B cell (primary cell): Measurements from ENCODE around the gene KLHL36. TPM values are rescaled to one million over a fixed set of nuclear protein-coding genes. Genes with fewer than 3 reads are reported as not detected.

Experiments
- ATAC-seq: fragments of 200-7000 bp; cut with Tn5 transposase; one replicate; pipeline ENCODE4 v1.10.0; 2021; ENCODE audit warnings: low read depth, mild to moderate bottlenecking, moderate number of reproducible peaks, moderate library complexity
- CTCF ChIA-PET: fragments of 350-600 bp; sonication (Branson Sonifier 250); formaldehyde crosslinking; loops from one replicate; lab custom pipeline; 2021; ENCODE audit warnings: antibody characterized with exemption, inconsistent platforms; lab: Charles Lee
- POLR2A ChIA-PET: fragments of 350-600 bp; sonication (Branson Sonifier 250); formaldehyde crosslinking; loops from one replicate; lab custom pipeline; 2021; ENCODE audit warnings: antibody characterized with exemption; lab: Charles Lee
- DNase-seq: peaks from one replicate; pipeline ENCODE4 v3.0.0; 2013
- H2AFZ ChIP-seq: 2 replicates; pipeline ENCODE4 v1.6.1; 2012; ENCODE audit warnings: mild to moderate bottlenecking, low read depth, low read length; ENCODE audit not compliant: insufficient read depth, poor library complexity, severe bottlenecking
- H3K27ac ChIP-seq, 2 donors: 1 replicate in 1 of 2; 2 replicates in 1 of 2; pipeline ENCODE4 v1.5.1; 2012 to 2013; ENCODE audit warnings: low read length in 2 of 2, mild to moderate bottlenecking in 2 of 2, moderate library complexity in 1 of 2
- H3K27me3 ChIP-seq, 4 experiments: fragments of 200-600 bp in 1 of 4; sonication (generic) in 1 of 4; replicated peaks in 1 of 4; 1 replicate in 2 of 4; 2 replicates in 2 of 4; pipeline versions ENCODE4 v1.6.1 to v1.7.0; 2013 to 2016; ENCODE audit warnings: low read length in 3 of 4, mild to moderate bottlenecking in 2 of 4, mixed read lengths in 1 of 4, moderate library complexity in 1 of 4; ENCODE audit not compliant: insufficient read depth in 4 of 4, control insufficient read depth in 3 of 4; ENCODE audit errors: control extremely low read depth in 1 of 4
- H3K36me3 ChIP-seq, 2 experiments: replicated peaks in 1 of 2; 1 replicate in 1 of 2; 2 replicates in 1 of 2; pipeline versions ENCODE4 v1.6.1 to v1.7.1; 2013; ENCODE audit warnings: low read length in 1 of 2; ENCODE audit not compliant: insufficient read depth in 2 of 2, control insufficient read depth in 1 of 2; ENCODE audit errors: control extremely low read depth in 1 of 2, extremely low read depth in 1 of 2
- H3K4me1 ChIP-seq, 2 donors: fragments of 200-600 bp in 1 of 2; sonication (generic) in 1 of 2; 1 replicate in 1 of 2; 2 replicates in 1 of 2; pipeline versions ENCODE4 v1.5.1 to v1.6.1; 2013 to 2017; ENCODE audit warnings: low read length in 2 of 2; ENCODE audit not compliant: control insufficient read depth in 2 of 2, insufficient read depth in 2 of 2
- H3K4me2 ChIP-seq: replicated peaks from 2 replicates; pipeline ENCODE3; 2012; ENCODE audit warnings: mild to moderate bottlenecking, low read depth, low read length; ENCODE audit not compliant: poor library complexity, severe bottlenecking
- H3K4me3 ChIP-seq, 5 experiments: fragments of 200-600 bp in 1 of 5; sonication (generic) in 1 of 5; 1 replicate in 3 of 5; 2 replicates in 2 of 5; pipeline versions ENCODE4 v1.5.1 to v1.7.0; 2011 to 2016; ENCODE audit warnings: low read length in 4 of 5, mild to moderate bottlenecking in 4 of 5, low read depth in 2 of 5, control low read depth in 1 of 5, moderate library complexity in 1 of 5; ENCODE audit not compliant: insufficient read depth in 1 of 5; ENCODE audit errors: control extremely low read depth in 1 of 5, extremely low read depth in 1 of 5
- H3K79me2 ChIP-seq: fragments of 200-600 bp; sonication (generic); one replicate; pipeline ENCODE4 v1.6.0; 2016; ENCODE audit warnings: low read length; ENCODE audit not compliant: control insufficient read depth, insufficient read depth
- H3K9ac ChIP-seq: fragments of 200-600 bp; sonication (generic); 2 replicates; pipeline ENCODE4 v1.6.1; 2017; ENCODE audit warnings: mild to moderate bottlenecking, low read length, moderate library complexity
- H3K9me3 ChIP-seq, 3 donors: one replicate each; pipeline versions ENCODE4 v1.6.1 to v1.7.1; 2013; ENCODE audit warnings: low read length in 2 of 3; ENCODE audit not compliant: control insufficient read depth in 2 of 3, insufficient read depth in 1 of 3; ENCODE audit errors: control extremely low read depth in 1 of 3
- H4K20me1 ChIP-seq: 2 replicates; pipeline ENCODE4 v1.6.0; 2012; ENCODE audit warnings: mild to moderate bottlenecking, low read length; ENCODE audit not compliant: insufficient read depth, control insufficient read depth, poor library complexity, severe bottlenecking
- H3K27ac Mint-ChIP-seq: one replicate; pipeline ENCODE4 v1.8.0; 2021; ENCODE audit warnings: mixed read lengths
- H3K27me3 Mint-ChIP-seq: one replicate; pipeline ENCODE4 v1.8.0; 2021; ENCODE audit warnings: mixed read lengths
- H3K4me1 Mint-ChIP-seq: one replicate; pipeline ENCODE4 v1.8.0; 2021; ENCODE audit warnings: mixed read lengths
- H3K4me3 Mint-ChIP-seq: one replicate; pipeline ENCODE4 v1.8.0; 2021; ENCODE audit warnings: mixed read lengths
- H3K9me3 Mint-ChIP-seq: one replicate; pipeline ENCODE4 v1.8.0; 2022; ENCODE audit warnings: mixed read lengths; ENCODE audit not compliant: insufficient read depth
- EZH2 ChIP-seq: IDR thresholded peaks from 2 replicates; pipeline ENCODE4 v1.6.1; 2012; ENCODE audit warnings: borderline replicate concordance, low read depth, mild to moderate bottlenecking, moderate library complexity, low read length; ENCODE audit not compliant: insufficient read depth, poor library complexity, severe bottlenecking
- WGBS: methylation state at CpG from one replicate; pipeline ENCODE4 v1.1.5; 2013; ENCODE audit warnings: missing lambda C conversion rate; ENCODE audit not compliant: insufficient coverage; 5-methylcytosine and 5-hydroxymethylcytosine counted together
- intact Hi-C: fragments of 100-400 bp; cut with micrococcal nuclease; formaldehyde crosslinking; loops from one replicate; pipeline ENCODE4 v1.10.0; 2022
- polyA plus RNA-seq: library from polyadenylated mRNA; depleted of rRNA; stranded (reverse); fragments of >200 nt; gene quantifications from 2 replicates; pipeline ENCODE4 v1.2.3, GENCODE V29; 2012
- total RNA-seq, 2 donors: library from RNA; stranded (reverse); fragments of 120-200 nt in 1 of 2; gene quantifications; 1 replicate in 1 of 2; 2 replicates in 1 of 2; pipeline versions ENCODE4 v1.2.3 to v1.2.4, GENCODE V29; 2013 to 2022
- TF ChIP-seq, protein P1 (sequence below): fragments of 200-600 bp; IDR thresholded peaks from one replicate; pipeline ENCODE4 v1.8.0; 2022; ENCODE audit warnings: antibody characterized with exemption, mild to moderate bottlenecking

KLHL36 gene
- total and polyA plus RNA-seq, 2 donors (not counting 1 experiment from before 2014, with no cell fraction given), result 90.3 to 135 TPM

DNA sequence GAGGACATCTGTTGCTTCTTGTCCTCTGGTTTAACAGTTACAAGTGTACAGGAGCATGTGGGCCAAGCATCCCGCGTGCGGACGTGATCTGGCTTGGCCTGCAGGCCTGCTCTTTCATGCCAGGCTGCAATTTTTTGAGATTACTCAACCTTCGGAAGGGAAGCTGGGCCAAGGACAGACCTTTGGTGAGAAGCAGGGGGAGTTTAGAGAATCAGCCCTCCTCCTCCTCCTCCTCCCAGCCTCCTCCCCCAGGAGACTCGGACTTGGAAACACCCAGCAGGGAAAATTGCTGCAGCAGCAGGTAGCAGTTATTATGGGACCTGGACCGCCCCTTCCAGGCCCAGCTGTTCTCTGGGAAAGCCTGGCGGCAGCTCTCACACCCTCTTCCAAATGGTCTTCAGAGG is 5.1 kb upstream of the KLHL36 start:
- H3K4me3 ChIP-seq, result no peak overlapping the region
- no peaks in the 10 kb centered on the region for H3K9me3 ChIP-seq
- peak overlapping the region; percentile 58 for H3K4me3 Mint-ChIP-seq
- H3K36me3 ChIP-seq, result no peaks in the 10 kb centered on the region
- H3K27me3 ChIP-seq, result no peaks in the 10 kb centered on the region
- CTCF ChIA-PET, result interaction anchor here (1.0 to 8.5 kb wide), 4 partner anchors 20 to 83 kb away, joined by 4 to 36 read pairs (median 12); no protein-coding TSS in a partner anchor
- no peak overlapping the region for H3K9ac ChIP-seq
- peaks cover 55 to 70% of the 10 kb centered on the region in 2 donors for H3K4me1 ChIP-seq
- DNase-seq, result no peak
- H3K27ac ChIP-seq, result peak overlapping the region; percentile 48 to 50
- no peak overlapping the region for H2AFZ ChIP-seq
- no peaks in the 10 kb centered on the region for H4K20me1 ChIP-seq
- ATAC-seq, result no peak
- peaks cover 72% of the 10 kb centered on the region for H3K4me1 Mint-ChIP-seq
- no peaks in the 10 kb centered on the region for H3K9me3 Mint-ChIP-seq
- H3K27me3 Mint-ChIP-seq, result no peaks in the 10 kb centered on the region
- peaks cover 24% of the 10 kb centered on the region for H3K79me2 ChIP-seq
- peak overlapping the region; percentile 55 for H3K4me2 ChIP-seq
- H3K27ac Mint-ChIP-seq, result peak overlapping the region; percentile 87
- TF ChIP-seq, protein P1, sequence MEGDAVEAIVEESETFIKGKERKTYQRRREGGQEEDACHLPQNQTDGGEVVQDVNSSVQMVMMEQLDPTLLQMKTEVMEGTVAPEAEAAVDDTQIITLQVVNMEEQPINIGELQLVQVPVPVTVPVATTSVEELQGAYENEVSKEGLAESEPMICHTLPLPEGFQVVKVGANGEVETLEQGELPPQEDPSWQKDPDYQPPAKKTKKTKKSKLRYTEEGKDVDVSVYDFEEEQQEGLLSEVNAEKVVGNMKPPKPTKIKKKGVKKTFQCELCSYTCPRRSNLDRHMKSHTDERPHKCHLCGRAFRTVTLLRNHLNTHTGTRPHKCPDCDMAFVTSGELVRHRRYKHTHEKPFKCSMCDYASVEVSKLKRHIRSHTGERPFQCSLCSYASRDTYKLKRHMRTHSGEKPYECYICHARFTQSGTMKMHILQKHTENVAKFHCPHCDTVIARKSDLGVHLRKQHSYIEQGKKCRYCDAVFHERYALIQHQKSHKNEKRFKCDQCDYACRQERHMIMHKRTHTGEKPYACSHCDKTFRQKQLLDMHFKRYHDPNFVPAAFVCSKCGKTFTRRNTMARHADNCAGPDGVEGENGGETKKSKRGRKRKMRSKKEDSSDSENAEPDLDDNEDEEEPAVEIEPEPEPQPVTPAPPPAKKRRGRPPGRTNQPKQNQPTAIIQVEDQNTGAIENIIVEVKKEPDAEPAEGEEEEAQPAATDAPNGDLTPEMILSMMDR, result no peak
- TF ChIP-seq EZH2, result no peak
- POLR2A ChIA-PET, result no interaction called here
- WGBS, result 98% methylated on average over 7 of the region's 8 CpGs
- intact Hi-C loops, result loop anchor here (5.0 kb wide), 1 partner anchor 59 kb away; no protein-coding TSS in a partner anchor

- Mint-ChIP-seq H3K9me3 (no peaks in the 10 kb centered on the region), H3K27ac (peak overlapping the region; percentile 87), H3K27me3 (no peaks in the 10 kb centered on the region), H3K4me3 (peak overlapping the region; percentile 66), H3K4me1 (peaks cover 68% of the 10 kb centered on the region)
- Histone ChIP-seq H3K27me3 (no peaks in the 10 kb centered on the region), H3K9me3 (no peaks in the 10 kb centered on the region), H3K36me3 (no peaks in the 10 kb centered on the region), H3K79me2 (peaks cover 25% of the 10 kb centered on the region), H3K9ac (no peak overlapping the region), H2AFZ (no peak overlapping the region), H4K20me1 (no peaks in the 10 kb centered on the region), H3K4me3 (no peak overlapping the region), H3K27ac (peak overlapping the region; percentile 48 to 50), H3K4me2 (peak overlapping the region; percentile 55), H3K4me1 (peaks cover 55 to 66% of the 10 kb centered on the region in 2 donors)
- POLR2A ChIA-PET, result interaction anchor here (0.6 to 1.5 kb wide), 2 partner anchors 21 to 130 kb away, joined by 3 to 5 read pairs; no protein-coding TSS in a partner anchor
- DNase-seq (peak; percentile 58), ATAC-seq (peak; percentile 17)
- CTCF ChIA-PET, result interaction anchor here (1.7 to 8.5 kb wide), 3 partner anchors 21 to 82 kb away, joined by 9 to 36 read pairs (median 10); no protein-coding TSS in a partner anchor
- 40% methylated on average over 4 of the region's 4 CpGs for WGBS
- TF ChIP-seq, protein P1, result no peak
- no peak for TF ChIP-seq EZH2
- intact Hi-C loops, result loop anchor here (5.0 kb wide), 1 partner anchor 59 kb away; no protein-coding TSS in a partner anchor
Measured at GRCh38 chr16:84643674-84644073, 4.6 kb upstream of the KLHL36 start.
